DMS153 treated with DMSO at 0.1 percent for 48 hours (cell line): ENCODE data around the gene ATP5F1E.
A peak's percentile ranks its signal among the peaks of the same experiment; 100 is the strongest.
"Not testable (repeated sequence)": the region's sequence is repeated elsewhere in the genome, so short reads cannot be mapped to it uniquely, and the experiment has no call there.

Source experiments
- DNase-seq: peaks from one replicate; lab custom pipeline; 2025; ENCODE audit not compliant: unreplicated experiment; lab: John Stamatoyannopoulos, UW

ATP5F1E gene

GRCh38 chr20:59020938-59021551, 11.1 kb downstream of the ATP5F1E start:
- no peak for DNase-seq

GRCh38 chr20:59019217-59019616, 12.9 kb downstream of the ATP5F1E start, which contains the start of gene TUBB1:
Gene TUBB1 (plus strand): TSS chr20:59019429. CDS start chr20:59019523, 94 bp downstream.
- DNase-seq = no peak

GRCh38 chr20:59018817-59019216, 13.3 kb downstream of the ATP5F1E start:
- DNase-seq = no peak

- no peak for DNase-seq
These were observed 14.5 kb downstream of the ATP5F1E start for GRCh38 chr20:59017493-59018231.

GRCh38 chr20:59016795-59017492, 15.2 kb downstream of the ATP5F1E start:
- DNase-seq = no peak

- DNase-seq = no peak
These were observed 16.1 kb downstream of the ATP5F1E start for GRCh38 chr20:59015812-59016711.

GRCh38 chr20:59015411-59015810, 16.7 kb downstream of the ATP5F1E start:
- DNase-seq = no peak

GRCh38 chr20:59014680-59015389, 17.3 kb downstream of the ATP5F1E start:
- DNase-seq = no peak

- DNase-seq = no peak
These were observed 18.1 kb downstream of the ATP5F1E start for GRCh38 chr20:59013959-59014608.

GRCh38 chr20:59013031-59013951, 18.8 kb downstream of the ATP5F1E start:
- no peak for DNase-seq

- not testable (repeated sequence) for DNase-seq
These were observed 20.3 kb downstream of the ATP5F1E start for GRCh38 chr20:59011874-59012157.

- DNase-seq = no peak
These were observed 20.9 kb downstream of the ATP5F1E start for GRCh38 chr20:59010995-59011873.

GRCh38 chr20:59010321-59010994, 21.7 kb downstream of the ATP5F1E start:
- peak; percentile 34 for DNase-seq

- DNase-seq = no peak
These were observed 23.3 kb downstream of the ATP5F1E start for GRCh38 chr20:59008715-59009336.

GRCh38 chr20:59007665-59008511, 24.2 kb downstream of the ATP5F1E start:
- no peak for DNase-seq
